GM19397 (cell line): Measurements from ENCODE around the gene ZNF580.

ENCODE experiments used
- ATAC-seq: cut with Tn5 transposase; IDR thresholded peaks from one replicate; pipeline ENCODE4 v1.9.1; 2021; ENCODE audit warnings: mild to moderate bottlenecking, moderate library complexity; ENCODE audit not compliant: unreplicated experiment

ZNF580 gene, protein sequence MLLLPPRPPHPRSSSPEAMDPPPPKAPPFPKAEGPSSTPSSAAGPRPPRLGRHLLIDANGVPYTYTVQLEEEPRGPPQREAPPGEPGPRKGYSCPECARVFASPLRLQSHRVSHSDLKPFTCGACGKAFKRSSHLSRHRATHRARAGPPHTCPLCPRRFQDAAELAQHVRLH

DNA sequence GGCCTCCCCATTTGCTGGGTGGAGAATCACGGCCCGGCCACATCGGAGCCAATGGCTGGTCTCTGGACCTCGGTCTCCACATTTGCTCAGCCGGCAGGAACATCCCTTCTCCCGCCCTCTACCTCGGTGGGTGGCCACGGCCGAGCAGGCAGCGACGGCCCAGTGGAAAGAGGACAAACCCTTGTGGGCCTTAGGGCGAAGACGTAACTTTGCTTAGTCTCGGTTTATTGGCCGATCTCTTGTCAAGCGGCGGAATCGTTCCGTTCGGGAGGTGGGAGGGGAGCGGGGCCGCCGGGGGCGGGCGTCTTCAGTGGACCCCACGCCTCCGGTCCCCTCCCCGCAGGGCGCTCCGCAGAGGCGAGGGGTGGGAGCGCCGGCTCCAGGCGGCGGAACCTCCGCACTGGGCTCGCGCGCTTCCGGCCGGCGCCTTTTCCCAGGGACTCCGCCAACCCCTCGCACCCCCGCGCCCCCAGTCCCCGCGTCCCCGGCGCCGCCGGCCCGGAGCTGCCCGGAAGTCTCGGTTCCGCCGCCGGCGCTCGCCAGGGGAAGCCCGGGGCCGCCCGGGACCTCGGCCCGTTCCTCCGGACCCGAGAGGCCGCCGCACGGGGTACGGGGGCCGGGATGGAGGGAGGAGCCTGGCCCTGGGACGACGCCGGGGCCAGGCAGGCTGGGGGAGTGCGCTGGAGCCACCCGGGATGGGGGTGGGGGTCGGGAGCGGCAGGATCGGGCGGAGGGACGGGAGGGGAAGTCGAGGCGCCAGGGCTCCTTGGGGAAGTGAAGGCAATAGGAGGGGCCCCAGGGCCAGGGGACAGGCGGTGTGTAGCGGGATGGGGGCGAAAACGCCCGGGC is at the start of gene ZNF580:
ZNF580 (plus strand) TSS at position 426 of the 849 bp plus-strand sequence. CDS start 1,507 bp downstream, outside the sequence.
- ATAC-seq = no peak

DNA sequence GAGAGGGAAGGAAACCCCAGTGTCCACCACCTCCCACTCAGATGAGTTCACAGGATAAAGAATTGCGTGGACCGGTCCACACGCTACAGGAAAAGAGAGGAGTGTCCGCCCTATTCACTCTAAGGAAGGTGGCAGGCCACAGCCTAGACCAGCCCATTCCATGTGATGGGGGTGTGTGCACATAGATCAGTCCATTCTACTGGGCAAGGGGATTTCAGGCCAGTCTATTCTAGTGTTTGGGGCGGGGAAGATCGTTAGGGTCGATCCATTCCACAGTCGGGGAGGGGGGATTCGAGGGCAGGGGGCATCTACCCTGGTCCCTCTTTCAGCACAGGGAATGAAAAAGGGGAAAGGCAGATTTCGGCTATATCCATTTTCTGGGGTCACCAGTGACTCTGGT is 49.2 kb upstream of the ZNF580 start:
- ATAC-seq = no peak

DNA sequence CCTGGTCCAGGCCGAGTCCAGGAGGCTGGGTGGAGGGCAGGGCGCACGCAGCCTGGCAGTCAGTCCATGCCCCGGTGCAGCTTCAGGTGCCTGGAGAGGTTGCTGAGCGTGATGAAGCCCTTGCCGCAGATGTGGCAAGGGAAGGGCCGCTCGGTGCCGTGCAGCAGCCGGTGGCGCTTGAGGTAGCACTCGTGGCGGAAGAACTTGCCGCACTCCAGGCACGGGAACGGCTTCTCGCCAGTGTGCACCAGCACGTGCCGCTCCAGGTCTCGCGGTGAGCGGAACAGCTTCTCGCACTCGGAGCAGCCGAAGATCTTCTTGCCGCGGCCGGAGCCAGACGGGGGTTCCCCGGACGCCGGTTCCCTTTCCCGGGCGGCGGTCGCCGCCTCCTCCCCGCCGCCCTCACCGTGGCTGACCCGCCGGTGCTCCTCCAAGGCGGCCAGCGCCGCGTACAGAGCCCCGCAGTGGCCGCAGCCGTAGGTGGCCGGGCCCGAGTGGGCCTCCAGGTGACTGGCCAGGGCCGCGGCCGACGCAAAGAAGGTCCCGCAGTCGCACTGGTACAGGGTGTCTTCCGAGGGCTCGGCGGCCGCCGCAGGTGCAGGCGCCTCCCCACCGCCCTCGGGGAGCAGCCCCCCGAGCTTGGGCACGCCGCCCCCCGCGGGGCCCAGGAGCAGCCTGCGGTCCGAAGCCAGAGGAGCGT is 48.3 kb upstream of the ZNF580 start:
- no peak for ATAC-seq

DNA sequence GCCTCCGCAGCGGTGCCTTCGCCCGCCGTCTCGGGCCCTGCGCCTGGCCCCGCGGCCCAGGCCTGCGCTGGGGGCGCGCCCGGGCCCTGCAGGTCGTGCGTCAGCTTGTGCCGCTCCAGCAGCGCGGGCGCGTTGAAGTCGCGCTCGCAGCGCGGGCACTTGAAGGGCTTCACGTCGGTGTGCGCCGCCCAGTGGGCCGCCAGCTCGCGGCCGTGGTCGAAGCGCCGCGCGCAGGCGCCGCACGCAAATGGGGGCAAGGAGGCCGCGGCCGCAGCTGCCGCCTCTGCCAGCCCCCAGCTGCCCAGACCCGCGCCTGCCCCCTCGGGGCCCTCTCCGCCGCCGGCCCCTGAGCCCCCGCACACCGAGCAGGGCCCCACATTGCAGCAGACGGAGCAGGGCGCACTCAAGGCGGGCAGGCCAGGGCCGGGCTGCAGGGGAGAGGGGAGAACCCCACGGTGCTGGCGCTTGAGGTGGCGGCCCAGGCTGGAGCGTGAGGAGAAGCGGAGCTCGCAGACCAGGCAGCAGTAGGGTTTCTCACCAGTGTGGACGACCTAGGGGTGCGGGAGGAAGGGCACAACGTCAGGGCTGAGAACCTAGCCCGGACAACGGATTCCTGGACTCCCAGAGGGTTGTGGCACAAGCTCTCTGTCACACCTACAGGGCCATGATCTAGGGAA is 47.6 kb upstream of the ZNF580 start:
- no peak for ATAC-seq

DNA sequence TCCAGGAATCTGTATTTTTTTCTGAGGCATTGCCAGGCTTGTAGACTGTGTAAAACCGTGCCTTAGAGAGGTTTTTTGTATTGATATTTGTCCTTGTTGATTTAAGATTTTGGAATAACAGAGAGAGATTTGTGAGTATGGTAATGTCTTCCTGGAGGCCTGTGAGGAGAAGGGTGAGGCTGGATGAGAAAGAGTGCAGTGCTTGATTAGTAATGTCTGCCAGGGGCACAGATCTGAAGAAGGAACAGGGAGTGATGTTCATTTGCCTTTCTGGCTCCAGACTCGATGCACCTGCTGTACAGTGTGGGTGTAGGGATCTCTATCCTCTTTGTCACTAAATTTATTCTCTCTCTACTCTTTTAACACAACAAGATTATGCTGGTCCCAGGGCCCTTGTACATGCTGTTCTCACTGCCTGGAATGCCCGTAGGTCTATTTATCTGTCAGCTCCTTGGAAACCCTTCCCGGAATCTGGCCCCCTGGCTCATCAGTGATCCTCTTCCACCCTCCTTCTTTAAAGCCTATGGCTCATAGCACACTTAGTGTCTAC is 45.7 kb upstream of the ZNF580 start:
- ATAC-seq = no peak

DNA sequence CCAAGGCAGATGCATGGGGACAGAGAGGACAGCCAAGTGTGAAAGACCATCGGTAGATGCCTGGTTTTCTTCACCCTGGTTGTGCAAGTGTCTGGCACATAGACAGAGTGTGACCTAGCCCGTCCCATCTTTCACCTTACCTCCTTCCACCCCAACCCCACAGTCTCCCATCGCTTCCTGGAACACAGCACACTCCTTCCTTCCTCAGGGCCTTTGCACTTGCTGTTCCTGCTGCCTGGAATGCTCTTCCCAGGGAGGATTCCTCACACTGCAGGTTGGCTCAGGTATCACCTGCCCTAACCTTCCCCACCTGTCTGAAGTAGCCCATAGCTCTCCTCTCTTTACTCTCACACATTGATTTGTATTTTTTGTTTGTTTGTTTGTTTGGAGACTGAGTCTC is 44.5 kb upstream of the ZNF580 start:
- ATAC-seq = no peak

DNA sequence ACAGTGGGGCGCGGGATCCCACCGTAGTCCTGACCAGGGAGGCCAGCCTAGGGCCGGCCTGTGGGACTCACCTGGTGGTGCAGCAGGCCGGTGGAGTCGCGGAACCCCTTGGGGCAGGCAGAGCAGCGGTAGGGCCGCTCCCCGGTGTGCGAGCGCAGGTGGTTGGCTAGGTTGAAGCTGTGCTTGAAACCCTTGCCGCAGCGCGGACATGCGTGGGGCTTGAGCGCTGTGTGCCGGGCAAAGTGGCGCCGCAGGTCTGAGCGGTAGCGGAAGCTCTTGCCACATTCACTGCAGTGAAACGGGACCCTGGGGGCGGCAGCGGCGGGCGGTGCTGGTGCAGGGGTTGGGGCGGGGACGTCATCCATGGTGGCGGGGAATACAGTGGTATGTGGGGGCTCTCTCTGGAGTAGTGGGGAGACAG is 43.3 kb upstream of the ZNF580 start:
- no peak for ATAC-seq

DNA sequence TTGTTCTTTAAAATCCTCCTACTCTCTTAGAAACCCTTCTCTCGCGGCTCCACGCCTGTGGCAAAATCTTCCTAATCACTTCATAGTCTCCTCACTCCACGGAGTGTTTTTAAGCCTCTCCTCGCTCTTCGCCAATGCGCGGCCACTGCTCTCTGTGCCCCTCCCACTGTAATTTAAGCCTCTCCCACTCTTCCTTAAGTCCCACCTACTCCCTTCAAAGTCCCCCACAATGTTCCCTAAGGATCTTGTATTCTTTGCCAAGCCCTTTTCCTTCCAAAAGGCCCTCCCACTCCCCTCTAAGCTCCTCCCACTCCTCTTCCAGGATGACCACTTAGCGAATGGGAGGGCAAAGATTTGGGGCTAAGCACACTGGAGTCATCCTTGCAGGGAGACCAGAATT is 42.8 kb upstream of the ZNF580 start:
- ATAC-seq = no peak

DNA sequence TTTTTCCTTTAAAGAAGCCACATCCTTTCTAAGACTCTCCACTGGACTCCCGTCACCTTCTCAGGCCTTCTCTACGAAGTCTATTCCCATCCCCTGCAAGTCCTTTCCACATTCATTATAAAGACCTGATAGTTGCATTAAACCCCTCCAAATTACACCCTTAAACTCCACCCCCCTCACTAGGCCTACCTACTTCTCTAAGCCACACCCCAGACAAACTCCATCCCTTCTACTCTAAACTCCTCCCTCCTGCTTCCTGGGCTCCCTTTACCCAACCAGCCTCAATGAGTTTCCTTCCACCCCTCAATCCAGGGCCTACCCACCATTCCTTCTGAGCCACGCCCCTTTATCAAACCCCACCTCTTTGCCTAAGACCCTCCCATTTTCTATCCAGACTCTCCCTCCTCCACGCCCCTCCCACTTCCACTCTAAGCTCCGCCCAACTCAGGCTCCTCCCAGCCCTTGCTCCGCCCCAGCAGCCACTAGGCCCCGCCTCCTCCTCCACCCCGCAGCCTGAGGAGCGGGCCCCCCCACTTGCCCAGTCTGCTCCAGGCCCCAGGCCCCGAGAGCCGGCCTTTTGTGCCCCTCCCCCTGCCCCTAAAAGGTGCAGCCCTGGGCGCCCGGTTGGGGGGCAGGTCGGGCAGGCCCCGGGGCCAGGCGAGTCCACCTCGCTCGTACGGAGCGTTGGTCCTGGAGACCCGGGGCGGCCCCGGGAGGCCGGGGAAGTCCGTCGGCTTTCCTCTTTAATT is 41.9 kb upstream of the ZNF580 start:
- peak; percentile 43 for ATAC-seq

DNA sequence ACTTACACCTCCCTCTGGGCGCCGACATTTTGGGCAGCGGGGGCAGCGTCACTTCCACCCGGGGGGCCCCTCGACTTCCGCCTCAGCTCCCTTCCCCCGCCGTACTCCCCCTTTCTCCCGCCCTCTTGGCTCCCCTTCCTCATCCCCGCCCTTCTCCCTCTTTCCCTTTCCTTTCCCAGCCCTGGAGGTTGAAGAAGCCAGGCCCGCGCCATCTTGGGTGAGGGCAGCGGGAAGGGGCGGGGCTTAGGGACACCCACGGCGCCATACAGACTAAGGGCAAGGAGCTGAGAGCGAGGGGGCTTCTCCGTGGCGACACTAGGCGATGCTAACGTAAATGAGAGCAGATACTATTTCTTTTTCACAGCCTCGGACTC is 41.3 kb upstream of the ZNF580 start, which contains the start of gene FIZ1:
FIZ1 (minus strand) TSS at position 50 of the 374 bp plus-strand sequence. CDS start 1,652 bp downstream, outside the sequence.
- ATAC-seq = peak; percentile 52

DNA sequence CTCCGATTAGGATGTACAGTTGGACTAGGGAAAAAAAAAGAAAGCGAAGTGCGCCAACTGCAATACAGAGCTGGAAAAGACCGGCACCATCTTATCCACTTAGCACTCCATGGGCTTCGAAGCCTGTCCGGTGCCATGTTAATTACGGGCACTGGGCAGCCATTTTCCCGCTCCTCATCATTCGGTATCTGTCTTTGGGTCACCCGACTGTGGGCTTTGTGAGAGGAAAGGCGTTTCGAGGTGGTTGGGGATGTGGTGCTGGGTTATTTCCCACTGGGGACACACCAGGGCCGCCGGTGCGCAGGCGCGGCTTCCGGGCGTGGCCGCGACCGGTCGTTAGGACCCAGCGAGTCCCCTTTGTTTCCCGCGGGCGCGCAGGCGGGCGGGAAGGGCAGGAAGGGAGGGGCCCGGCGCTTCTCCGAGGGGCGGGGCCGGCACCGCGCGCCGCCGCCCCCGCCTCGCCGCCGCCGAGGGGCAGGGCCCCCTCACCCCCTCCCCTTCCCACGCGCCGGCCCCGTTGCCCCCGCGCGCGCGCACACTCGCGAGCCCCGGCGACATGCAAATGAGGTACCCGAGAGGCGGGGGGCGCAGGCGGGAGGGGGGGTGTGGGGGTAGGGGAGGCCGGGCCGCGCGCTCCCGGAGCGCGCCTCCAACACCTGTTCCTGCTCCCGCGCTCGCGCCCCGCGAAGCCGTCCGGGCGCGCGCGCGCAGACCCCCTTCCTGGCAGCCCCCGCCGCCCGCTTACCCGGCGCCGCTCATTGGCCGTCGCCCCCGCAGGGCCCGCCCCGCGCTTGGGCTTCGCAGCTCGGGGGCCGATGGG is 40.8 kb upstream of the ZNF580 start, which contains the start of gene ZNF524:
ZNF524 (plus strand) TSS at position 447 of the 820 bp plus-strand sequence. CDS start 1,825 bp downstream, outside the sequence.
- peak; percentile 43 for ATAC-seq

DNA sequence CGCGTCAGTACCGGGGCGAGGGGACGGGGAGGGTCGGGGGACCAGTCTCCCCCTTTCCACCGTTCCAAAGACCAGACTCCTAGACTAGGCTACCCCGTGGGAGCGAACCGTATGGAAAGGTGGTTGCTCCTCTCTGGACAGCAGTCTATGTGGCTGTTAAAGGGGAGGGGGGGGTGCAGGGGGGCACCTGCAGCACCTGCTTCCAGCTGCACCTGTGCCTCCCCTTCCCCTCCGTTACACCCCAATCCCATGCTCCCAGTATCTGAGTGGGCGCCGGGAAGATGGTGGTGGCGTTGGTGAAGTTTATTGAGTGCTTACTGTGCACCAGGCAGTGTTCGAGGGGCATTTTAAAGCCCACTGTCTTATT is 40.2 kb upstream of the ZNF580 start:
- ATAC-seq = no peak

DNA sequence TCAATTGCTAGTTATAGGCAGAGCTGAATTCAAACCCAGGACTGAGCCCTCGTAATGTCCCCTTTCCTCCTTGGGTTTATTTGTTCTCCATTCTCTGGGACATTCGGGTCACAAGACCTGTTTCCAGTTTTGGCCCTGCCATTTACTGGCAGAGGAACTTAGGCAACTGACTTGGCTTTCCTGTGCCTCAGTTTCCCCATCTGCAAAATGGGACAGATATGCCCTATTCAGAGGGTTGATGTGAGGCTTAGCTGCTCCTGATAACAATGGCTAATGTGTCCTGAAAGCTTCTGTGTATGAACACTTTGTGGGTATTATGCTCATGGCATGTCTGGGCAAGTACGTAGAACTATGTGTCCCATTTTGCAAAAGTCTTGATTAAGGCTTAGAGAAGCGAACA is 39.7 kb upstream of the ZNF580 start:
- no peak for ATAC-seq

DNA sequence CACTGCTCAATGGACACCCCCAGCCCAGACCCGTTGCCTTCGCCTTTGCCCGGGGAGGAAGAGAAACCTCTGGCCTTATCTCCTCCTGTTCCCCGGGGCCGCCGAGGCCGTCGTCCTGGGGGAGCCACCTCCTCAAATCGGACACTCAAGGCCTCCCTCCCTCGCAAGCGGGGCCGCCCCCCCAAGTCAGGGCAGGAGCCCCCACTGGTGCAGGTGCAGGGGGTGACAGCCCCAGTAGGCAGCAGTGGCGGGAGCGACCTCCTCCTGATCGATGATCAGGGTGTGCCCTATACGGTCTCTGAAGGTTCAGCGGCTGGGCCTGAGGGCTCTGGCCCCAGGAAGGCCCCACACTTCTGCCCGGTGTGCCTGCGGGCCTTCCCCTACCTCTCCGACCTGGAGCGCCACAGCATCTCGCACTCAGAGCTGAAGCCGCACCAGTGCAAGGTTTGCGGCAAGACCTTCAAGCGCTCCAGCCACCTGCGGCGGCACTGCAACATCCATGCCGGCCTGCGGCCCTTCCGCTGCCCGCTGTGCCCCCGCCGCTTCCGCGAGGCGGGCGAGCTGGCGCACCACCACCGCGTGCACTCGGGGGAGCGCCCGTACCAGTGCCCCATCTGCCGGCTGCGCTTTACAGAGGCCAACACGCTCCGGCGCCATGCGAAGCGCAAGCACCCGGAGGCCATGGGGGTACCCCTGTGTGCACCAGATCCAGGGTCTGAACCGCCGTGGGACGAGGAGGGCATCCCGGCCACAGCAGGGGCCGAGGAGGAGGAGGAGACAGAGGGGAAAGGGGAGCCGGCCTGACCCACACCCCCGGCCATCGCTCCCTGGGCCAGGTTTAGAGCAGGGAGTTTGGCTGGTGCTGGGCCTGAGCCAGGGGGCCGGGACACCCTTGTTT is 38.4 kb upstream of the ZNF580 start:
- no peak for ATAC-seq

DNA sequence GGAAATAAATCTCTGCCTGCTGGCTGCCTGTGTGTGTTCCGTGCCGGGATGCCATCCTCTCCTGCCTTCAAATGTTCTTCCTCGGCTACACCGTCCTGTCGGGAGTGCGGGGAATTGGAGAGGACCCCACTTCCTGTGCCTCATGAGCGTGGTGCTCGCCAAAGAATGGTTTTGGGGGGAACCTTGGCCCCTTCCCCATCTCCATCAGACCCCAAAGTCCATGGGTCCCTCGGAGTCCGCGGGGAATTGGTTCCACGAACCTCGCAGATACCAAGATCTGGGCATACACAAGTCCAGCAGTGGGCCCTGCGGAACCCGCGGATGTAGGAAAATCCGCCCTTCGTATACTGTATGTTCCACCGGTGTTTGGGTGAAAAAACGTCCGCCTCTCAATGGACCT is 37.7 kb upstream of the ZNF580 start:
- ATAC-seq = no peak

DNA sequence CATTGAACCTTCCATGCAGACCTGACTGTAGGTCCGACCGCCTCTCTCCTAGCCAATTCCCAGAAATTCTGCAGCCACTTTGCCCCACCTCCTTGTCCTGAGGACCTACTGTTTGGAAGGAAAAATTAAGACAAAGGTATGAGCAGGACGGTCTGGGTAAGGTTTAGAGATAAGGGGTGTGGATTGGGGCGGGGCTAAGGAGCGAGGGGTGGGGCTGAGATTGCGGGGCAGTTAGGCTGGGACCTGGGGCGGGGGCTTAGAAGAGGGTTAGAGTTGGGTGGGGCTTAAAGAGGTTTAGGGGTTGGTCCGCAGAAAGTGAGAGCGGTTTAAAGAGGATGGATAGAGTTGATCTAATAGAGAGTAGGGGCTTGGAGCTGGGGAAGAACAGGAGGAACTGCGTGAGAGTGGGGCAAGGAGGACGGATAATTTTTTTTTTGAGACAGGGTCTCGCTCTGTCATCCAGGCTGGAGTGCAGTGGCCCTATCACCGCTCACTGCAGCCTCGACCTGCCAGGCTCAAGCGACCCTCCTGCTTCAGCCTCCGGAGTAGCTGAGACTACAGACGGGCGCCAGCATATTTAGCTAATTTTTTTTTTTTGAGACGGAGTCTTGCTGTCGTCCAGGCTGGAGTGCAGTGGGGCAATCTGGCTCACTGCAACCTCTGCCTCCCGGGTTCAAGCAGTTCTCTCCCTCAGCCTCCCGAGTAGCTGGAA is 37.1 kb upstream of the ZNF580 start:
- ATAC-seq = no peak

DNA sequence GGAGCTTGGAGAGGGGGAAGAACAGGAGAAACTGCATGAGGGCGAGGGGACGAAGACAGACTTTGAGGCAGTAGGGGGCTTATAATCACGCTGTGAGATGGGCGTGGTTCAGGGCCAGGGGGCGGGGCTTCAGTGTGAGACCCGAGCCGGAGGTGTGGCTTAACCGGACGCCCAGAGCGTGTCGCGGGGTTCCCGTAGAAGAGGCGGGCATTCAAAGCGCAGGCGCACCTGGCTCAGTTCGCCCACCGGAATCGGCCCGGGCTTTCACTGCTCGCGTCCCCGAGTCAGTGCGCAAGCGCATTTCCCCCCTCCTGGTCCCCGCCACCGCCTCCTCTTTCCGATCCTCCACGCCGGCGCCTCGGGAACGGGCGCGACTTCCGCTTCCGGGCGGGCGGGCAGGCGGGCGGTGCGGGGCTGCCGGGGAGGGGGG is 35.6 kb upstream of the ZNF580 start:
- peak; percentile 69 for ATAC-seq
